ENCODE data around the gene TMPRSS4.
A peak's percentile ranks its signal among the peaks of the same experiment; 100 is the strongest.

Gene TMPRSS4

DNA sequence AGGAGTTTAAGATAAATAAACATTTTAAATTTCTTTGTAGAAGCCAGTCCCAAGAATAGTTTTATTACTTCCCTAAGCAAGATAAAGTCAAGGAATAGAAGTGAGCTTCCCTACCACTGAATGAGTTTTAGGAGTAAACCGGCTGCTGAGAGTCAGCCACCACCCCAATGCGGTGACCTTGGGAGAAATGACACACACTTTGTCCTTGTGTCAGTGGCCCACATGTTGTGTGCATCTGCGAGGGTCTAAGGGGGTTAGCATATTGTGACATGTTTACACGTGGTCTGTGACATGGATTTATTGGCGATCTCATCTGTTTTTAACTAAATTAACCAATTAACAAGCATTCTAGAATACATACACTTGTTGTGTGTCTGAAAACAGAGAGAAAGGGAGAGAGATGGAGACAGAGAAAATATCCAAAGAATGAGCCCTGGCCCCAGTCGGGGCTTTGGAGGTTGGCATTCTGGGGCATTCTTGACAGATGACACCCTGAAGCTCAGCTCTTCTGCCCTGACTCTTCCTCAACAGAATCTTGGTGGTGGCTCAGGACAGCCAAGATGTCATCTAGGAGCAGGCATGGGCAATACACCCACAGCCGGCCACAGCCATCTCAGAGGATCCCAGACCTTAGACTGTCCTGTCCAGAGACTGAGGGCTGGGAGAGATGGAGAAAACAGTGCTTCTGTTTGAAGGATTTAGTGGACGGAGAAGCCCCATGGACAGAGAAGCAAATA is 29.7 kb upstream of the TMPRSS4 start:
- Histone ChIP-seq H2BK12ac (ENCODE audit: low read length) (no peak overlapping the region), H2BK15ac (ENCODE audit: low read length) (no peak overlapping the region), H3K9ac (ENCODE audit: low read depth, low read length, poor library complexity) (no peak overlapping the region), H3K4me2 (ENCODE audit: insufficient read depth, low read length, poor library complexity, severe bottlenecking) (no peak overlapping the region), H3K14ac (ENCODE audit: low read length) (no peak overlapping the region), H3K4me1 (ENCODE audit: control insufficient read depth in 2 of 2, insufficient read depth in 1 of 2, low read depth in 1 of 2, low read length in 2 of 2) (no peaks in the 10 kb centered on the region), H3K27me3 (ENCODE audit: control insufficient read depth in 3 of 3, insufficient read depth in 3 of 3, low read depth in 1 of 3, low read length in 3 of 3) (peaks cover 0 to 25% (median 0%) of the 10 kb centered on the region in 3 experiments), H3K18ac (ENCODE audit: low read length) (no peak overlapping the region), H3K23ac (ENCODE audit: low read depth, low read length, poor library complexity) (no peak overlapping the region), H2BK5ac (ENCODE audit: low read length) (no peak overlapping the region), H3K36me3 (replicated peaks in 1 of 2; ENCODE audit: control insufficient read depth in 2 of 2, insufficient read depth in 2 of 2, low read length in 2 of 2) (no peaks in the 10 kb centered on the region), H3K4ac (ENCODE audit: low read length) (no peak overlapping the region), H2BK120ac (ENCODE audit: low read depth, low read length) (no peak overlapping the region), H4K91ac (ENCODE audit: low read depth, low read length, poor library complexity) (no peak overlapping the region), H3K9me3 (replicated peaks in 1 of 2; ENCODE audit: control insufficient read depth in 2 of 2, insufficient read depth in 1 of 2, low read depth in 1 of 2, low read length in 2 of 2) (no peaks in the 10 kb centered on the region), H2AK5ac (ENCODE audit: low read depth, low read length) (no peak overlapping the region), H4K8ac (ENCODE audit: low read depth, low read length) (no peak overlapping the region), H3K4me3 (ENCODE audit: low read length in 2 of 2) (no peak overlapping the region), H2AFZ (ENCODE audit: low read length) (no peak overlapping the region), H3K79me1 (ENCODE audit: low read depth, low read length) (no peaks in the 10 kb centered on the region), H3K27ac (replicated peaks; ENCODE audit: low read length) (no peak overlapping the region)
- no peak for DNase-seq (ENCODE audit: low spot score)
- WGBS, 2 donors (ENCODE audit: extremely low coverage in 2 of 2, insufficient read length in 2 of 2, insufficient replicate concordance in 1 of 2): no CpG with 5 or more reads among the region's 8 CpGs

DNA sequence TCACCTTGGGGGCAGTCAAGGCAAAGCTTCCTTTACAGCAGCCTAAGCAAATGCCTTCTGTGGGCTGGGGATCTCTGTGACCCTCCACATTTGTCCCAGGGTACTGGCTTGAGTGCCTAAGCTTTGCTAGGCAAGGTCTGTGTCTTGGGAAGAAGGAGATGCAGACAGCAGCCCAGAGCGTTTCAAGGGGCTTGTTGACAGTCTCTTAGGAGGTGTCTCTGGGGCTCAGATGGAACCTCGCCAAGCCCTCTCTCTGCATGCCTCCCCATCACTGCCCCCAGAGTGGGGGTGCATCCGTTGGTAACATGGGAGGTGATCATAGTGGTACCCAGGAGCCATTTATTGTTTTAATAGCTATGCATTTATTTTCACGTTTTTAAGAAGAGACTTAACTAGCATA is 29.1 kb upstream of the TMPRSS4 start:
- Histone ChIP-seq H2AFZ (ENCODE audit: low read length) (no peak overlapping the region), H2BK15ac (ENCODE audit: low read length) (no peak overlapping the region), H2BK12ac (ENCODE audit: low read length) (no peak overlapping the region), H4K8ac (ENCODE audit: low read depth, low read length) (no peak overlapping the region), H3K4me2 (ENCODE audit: insufficient read depth, low read length, poor library complexity, severe bottlenecking) (no peak overlapping the region), H3K79me1 (ENCODE audit: low read depth, low read length) (no peaks in the 10 kb centered on the region), H2BK5ac (ENCODE audit: low read length) (no peak overlapping the region), H3K9ac (ENCODE audit: low read depth, low read length, poor library complexity) (no peak overlapping the region), H3K4ac (ENCODE audit: low read length) (no peak overlapping the region), H3K23ac (ENCODE audit: low read depth, low read length, poor library complexity) (no peak overlapping the region), H3K4me1 (ENCODE audit: control insufficient read depth in 2 of 2, insufficient read depth in 1 of 2, low read depth in 1 of 2, low read length in 2 of 2) (no peaks in the 10 kb centered on the region), H2BK120ac (ENCODE audit: low read depth, low read length) (no peak overlapping the region), H3K14ac (ENCODE audit: low read length) (no peak overlapping the region), H3K36me3 (replicated peaks in 1 of 2; ENCODE audit: control insufficient read depth in 2 of 2, insufficient read depth in 2 of 2, low read length in 2 of 2) (no peaks in the 10 kb centered on the region), H3K4me3 (ENCODE audit: low read length in 2 of 2) (no peak overlapping the region), H3K18ac (ENCODE audit: low read length) (no peak overlapping the region), H3K27me3 (ENCODE audit: control insufficient read depth in 3 of 3, insufficient read depth in 3 of 3, low read depth in 1 of 3, low read length in 3 of 3) (peaks cover 0 to 25% (median 0%) of the 10 kb centered on the region in 3 experiments), H3K27ac (replicated peaks; ENCODE audit: low read length) (no peak overlapping the region), H3K9me3 (replicated peaks in 1 of 2; ENCODE audit: control insufficient read depth in 2 of 2, insufficient read depth in 1 of 2, low read depth in 1 of 2, low read length in 2 of 2) (no peaks in the 10 kb centered on the region), H4K91ac (ENCODE audit: low read depth, low read length, poor library complexity) (no peak overlapping the region), H2AK5ac (ENCODE audit: low read depth, low read length) (no peak overlapping the region)
- no CpG with 5 or more reads among the region's 4 CpGs for WGBS, 2 donors (ENCODE audit: extremely low coverage in 2 of 2, insufficient read length in 2 of 2, insufficient replicate concordance in 1 of 2)
- no peak for DNase-seq (ENCODE audit: low spot score)

DNA sequence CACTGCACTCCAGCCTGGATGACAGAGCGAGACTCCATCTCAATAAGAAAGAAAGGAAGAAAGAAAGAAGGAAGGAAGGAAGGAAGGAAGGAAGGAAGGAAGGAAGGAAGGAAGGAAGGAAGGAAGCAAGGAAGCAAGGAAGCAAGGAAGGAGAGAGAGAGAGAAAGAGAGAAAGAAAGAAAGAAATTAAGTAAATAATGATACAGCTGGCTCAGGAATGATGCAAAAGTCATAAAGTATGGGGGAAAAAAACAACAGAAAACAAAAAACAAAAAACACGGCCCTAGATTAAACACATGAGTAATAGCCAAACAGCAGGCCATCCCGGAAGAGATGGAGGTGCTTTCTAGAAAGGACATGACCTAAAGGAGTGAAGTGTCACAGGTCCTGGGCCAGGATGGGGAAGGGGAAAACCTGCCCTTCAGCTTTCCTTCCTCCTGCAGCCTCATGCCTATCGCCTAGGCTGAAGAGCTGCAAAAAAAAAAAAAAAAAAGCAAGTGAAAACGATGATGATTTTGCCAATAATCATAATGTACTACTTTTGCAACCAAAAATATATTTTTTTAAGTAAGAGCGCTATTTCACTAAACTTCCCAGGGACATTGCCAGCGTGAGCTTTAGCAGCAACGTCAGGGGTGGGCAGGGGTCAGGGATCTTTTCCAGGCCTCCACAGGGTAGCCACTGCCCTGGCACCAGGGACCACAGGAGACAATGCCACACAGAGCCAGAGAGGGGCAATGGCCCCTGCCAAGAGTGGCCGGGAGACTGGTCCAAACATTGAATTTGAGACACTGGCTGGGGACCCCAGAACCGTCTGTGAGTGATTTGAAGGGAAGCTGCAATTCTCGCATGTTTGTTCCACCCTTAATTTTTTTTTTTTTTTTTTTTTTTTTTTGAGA is 28.2 kb upstream of the TMPRSS4 start:
- Histone ChIP-seq H3K4me2 (ENCODE audit: insufficient read depth, low read length, poor library complexity, severe bottlenecking) (no peak overlapping the region), H3K9ac (ENCODE audit: low read depth, low read length, poor library complexity) (no peak overlapping the region), H2BK12ac (ENCODE audit: low read length) (no peak overlapping the region), H2AFZ (ENCODE audit: low read length) (no peak overlapping the region), H3K9me3 (replicated peaks in 1 of 2; ENCODE audit: control insufficient read depth in 2 of 2, insufficient read depth in 1 of 2, low read depth in 1 of 2, low read length in 2 of 2) (no peaks in the 10 kb centered on the region), H3K18ac (ENCODE audit: low read length) (no peak overlapping the region), H3K14ac (ENCODE audit: low read length) (no peak overlapping the region), H3K79me1 (ENCODE audit: low read depth, low read length) (no peaks in the 10 kb centered on the region), H4K8ac (ENCODE audit: low read depth, low read length) (no peak overlapping the region), H2AK5ac (ENCODE audit: low read depth, low read length) (no peak overlapping the region), H3K23ac (ENCODE audit: low read depth, low read length, poor library complexity) (no peak overlapping the region), H3K4ac (ENCODE audit: low read length) (no peak overlapping the region), H3K4me1 (ENCODE audit: control insufficient read depth in 2 of 2, insufficient read depth in 1 of 2, low read depth in 1 of 2, low read length in 2 of 2) (no peaks in the 10 kb centered on the region), H3K4me3 (ENCODE audit: low read length in 2 of 2) (no peak overlapping the region), H3K27me3 (ENCODE audit: control insufficient read depth in 3 of 3, insufficient read depth in 3 of 3, low read depth in 1 of 3, low read length in 3 of 3) (peaks cover 0 to 25% (median 0%) of the 10 kb centered on the region in 3 experiments), H3K27ac (replicated peaks; ENCODE audit: low read length) (no peak overlapping the region), H2BK120ac (ENCODE audit: low read depth, low read length) (no peak overlapping the region), H2BK15ac (ENCODE audit: low read length) (no peak overlapping the region), H3K36me3 (replicated peaks in 1 of 2; ENCODE audit: control insufficient read depth in 2 of 2, insufficient read depth in 2 of 2, low read length in 2 of 2) (no peaks in the 10 kb centered on the region), H2BK5ac (ENCODE audit: low read length) (no peak overlapping the region), H4K91ac (ENCODE audit: low read depth, low read length, poor library complexity) (no peak overlapping the region)
- no peak for DNase-seq (ENCODE audit: low spot score)
- no CpG with 5 or more reads among the region's 11 CpGs for WGBS, 2 donors (ENCODE audit: extremely low coverage in 2 of 2, insufficient read length in 2 of 2, insufficient replicate concordance in 1 of 2)

DNA sequence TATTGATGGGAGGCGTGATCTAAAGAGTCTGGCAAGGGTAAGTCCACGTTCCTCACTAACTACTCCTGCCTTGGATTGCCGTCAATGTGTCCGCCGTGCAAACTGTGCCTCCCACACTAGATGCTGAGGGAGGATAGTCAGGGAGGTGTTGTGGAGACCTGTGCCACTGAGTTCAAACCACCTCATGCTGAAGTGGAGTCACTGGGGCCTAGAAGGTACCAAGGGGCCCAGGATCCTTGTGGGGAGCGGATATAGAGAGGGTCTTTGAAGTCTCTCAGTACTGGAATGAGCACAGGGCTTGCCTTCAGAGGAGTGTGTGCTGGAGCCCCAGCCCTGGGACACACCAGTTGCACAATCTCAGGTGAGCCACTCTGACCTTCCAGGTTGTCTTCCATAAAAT is 27.1 kb upstream of the TMPRSS4 start:
- no peak overlapping the region for H3K4me3 ChIP-seq (ENCODE audit: low read length in 2 of 2)
- H3K36me3 ChIP-seq (replicated peaks in 1 of 2; ENCODE audit: control insufficient read depth in 2 of 2, insufficient read depth in 2 of 2, low read length in 2 of 2): no peaks in the 10 kb centered on the region
- no peak overlapping the region for H2BK15ac ChIP-seq (ENCODE audit: low read length)
- H3K14ac ChIP-seq (ENCODE audit: low read length): no peak overlapping the region
- peaks cover 0 to 24% (median 0%) of the 10 kb centered on the region in 3 experiments for H3K27me3 ChIP-seq (ENCODE audit: control insufficient read depth in 3 of 3, insufficient read depth in 3 of 3, low read depth in 1 of 3, low read length in 3 of 3)
- no peak overlapping the region for H3K18ac ChIP-seq (ENCODE audit: low read length)
- no peak for DNase-seq (ENCODE audit: low spot score)
- no peak overlapping the region for H2AK5ac ChIP-seq (ENCODE audit: low read depth, low read length)
- no peak overlapping the region for H2BK12ac ChIP-seq (ENCODE audit: low read length)
- no peak overlapping the region for H3K27ac ChIP-seq (replicated peaks; ENCODE audit: low read length)
- no peak overlapping the region for H3K9ac ChIP-seq (ENCODE audit: low read depth, low read length, poor library complexity)
- no peak overlapping the region for H4K91ac ChIP-seq (ENCODE audit: low read depth, low read length, poor library complexity)
- no peaks in the 10 kb centered on the region for H3K9me3 ChIP-seq (replicated peaks in 1 of 2; ENCODE audit: control insufficient read depth in 2 of 2, insufficient read depth in 1 of 2, low read depth in 1 of 2, low read length in 2 of 2)
- H2BK120ac ChIP-seq (ENCODE audit: low read depth, low read length): no peak overlapping the region
- no CpG with 5 or more reads among the region's 6 CpGs for whole genome bisulfite sequencing, 2 donors (ENCODE audit: extremely low coverage in 2 of 2, insufficient read length in 2 of 2, insufficient replicate concordance in 1 of 2)
- H3K4me2 ChIP-seq (ENCODE audit: insufficient read depth, low read length, poor library complexity, severe bottlenecking): no peak overlapping the region
- H3K4me1 ChIP-seq (ENCODE audit: control insufficient read depth in 2 of 2, insufficient read depth in 1 of 2, low read depth in 1 of 2, low read length in 2 of 2): no peaks in the 10 kb centered on the region
- no peak overlapping the region for H3K23ac ChIP-seq (ENCODE audit: low read depth, low read length, poor library complexity)
- no peak overlapping the region for H2AFZ ChIP-seq (ENCODE audit: low read length)
- peak overlapping the region; percentile 11 for H2BK5ac ChIP-seq (ENCODE audit: low read length)
- no peak overlapping the region for H3K4ac ChIP-seq (ENCODE audit: low read length)
- H3K79me1 ChIP-seq (ENCODE audit: low read depth, low read length): no peaks in the 10 kb centered on the region
- H4K8ac ChIP-seq (ENCODE audit: low read depth, low read length): no peak overlapping the region
